GM23248 (cell line): ENCODE results near the gene ADK. TPM values are rescaled to one million over a fixed set of nuclear protein-coding genes. Genes with fewer than 3 reads are reported as not detected.

ENCODE experiments used
- DNase-seq: peaks from one replicate; pipeline ENCODE4 v3.0.0-alpha.2; 2015
- H2AFZ ChIP-seq: fragments of 200-600 bp; sonication (generic); 2 replicates; pipeline ENCODE4 v1.6.1; 2016; ENCODE audit warnings: antibody characterized with exemption
- H3F3A ChIP-seq: fragments of 200-600 bp; sonication (generic); 2 replicates; pipeline ENCODE4 v1.6.1; 2016; ENCODE audit warnings: mild to moderate bottlenecking, antibody characterized with exemption, mixed run types; ENCODE audit not compliant: insufficient read depth
- H3K27ac ChIP-seq: fragments of 200-600 bp; sonication (generic); 2 replicates; pipeline ENCODE4 v1.5.1; 2016; ENCODE audit warnings: mild to moderate bottlenecking
- H3K27me3 ChIP-seq: fragments of 200-600 bp; sonication (generic); replicated peaks from 2 replicates; pipeline ENCODE4 v1.6.1; 2016; ENCODE audit warnings: mild to moderate bottlenecking; ENCODE audit not compliant: insufficient read depth
- H3K36me3 ChIP-seq: fragments of 200-600 bp; sonication (generic); 2 replicates; pipeline ENCODE4 v1.6.1; 2016; ENCODE audit warnings: low read depth, mild to moderate bottlenecking
- H3K4me1 ChIP-seq: fragments of 200-600 bp; sonication (generic); 2 replicates; pipeline ENCODE4 v1.6.1; 2016; ENCODE audit warnings: mild to moderate bottlenecking; ENCODE audit not compliant: insufficient read depth
- H3K4me2 ChIP-seq: fragments of 200-600 bp; sonication (generic); one replicate; pipeline ENCODE4 v1.6.1; 2016; ENCODE audit warnings: mild to moderate bottlenecking; ENCODE audit not compliant: unreplicated experiment
- H3K4me3 ChIP-seq: fragments of 200-600 bp; sonication (generic); 2 replicates; pipeline ENCODE4 v1.5.1; 2016; ENCODE audit warnings: mild to moderate bottlenecking
- H3K79me2 ChIP-seq: fragments of 200-600 bp; sonication (generic); 2 replicates; pipeline ENCODE4 v1.6.1; 2016; ENCODE audit warnings: mild to moderate bottlenecking; ENCODE audit not compliant: insufficient read depth
- H3K9ac ChIP-seq: fragments of 200-600 bp; sonication (generic); 2 replicates; pipeline ENCODE4 v1.6.1; 2016; ENCODE audit warnings: mild to moderate bottlenecking
- H3K9me2 ChIP-seq: fragments of 200-600 bp; sonication (generic); 2 replicates; pipeline ENCODE4 v1.6.1; 2016; ENCODE audit warnings: mixed run types, mild to moderate bottlenecking, moderate library complexity; ENCODE audit not compliant: insufficient read depth
- H3K9me3 ChIP-seq: fragments of 200-600 bp; sonication (generic); one replicate; pipeline ENCODE4 v1.6.1; 2017; ENCODE audit warnings: low read depth
- H4K20me1 ChIP-seq: fragments of 200-600 bp; sonication (generic); 2 replicates; pipeline ENCODE4 v1.6.0; 2016; ENCODE audit not compliant: insufficient read depth
- EZH2 ChIP-seq: fragments of 200-600 bp; sonication (generic); IDR thresholded peaks from 2 replicates; pipeline ENCODE4 v1.6.1; 2018; ENCODE audit warnings: antibody characterized with exemption, mild to moderate bottlenecking; ENCODE audit not compliant: insufficient read depth, poor library complexity, severe bottlenecking
- EZH2phosphoT487 ChIP-seq: fragments of 200-600 bp; sonication (generic); IDR thresholded peaks from 2 replicates; pipeline ENCODE4 v1.6.1; 2018; ENCODE audit warnings: antibody characterized with exemption, moderate library complexity, mild to moderate bottlenecking, low read depth; ENCODE audit not compliant: insufficient read depth
- WGBS, 2 experiments: methylation state at CpG; one replicate each; pipeline ENCODE4 v1.1.6; 2015 to 2017; ENCODE audit warnings: low lambda C conversion rate in 2 of 2, low coverage in 1 of 2; ENCODE audit errors: missing lambda C conversion rate in 2 of 2; 5-methylcytosine and 5-hydroxymethylcytosine counted together
- in situ Hi-C: fragments of 300-500 bp; cut with MboI; formaldehyde crosslinking; loops from 2 replicates; pipeline ENCODE4 v1.15.0; 2020
- polyA plus RNA-seq: library from polyadenylated mRNA; unstranded; fragments of >200 nt; fragmentation: Nextera tagmentation; extraction: Ambion mirVana; gene quantifications from 2 replicates; pipeline ENCODE4 v1.2.1, GENCODE V29; 2016
- total RNA-seq: library from RNA; depleted of rRNA; stranded (reverse); fragments of >200 nt; shearing (Covaris generic); gene quantifications from 2 replicates; pipeline ENCODE4 v1.2.3, GENCODE V29; 2014

Gene ADK
- total and polyA plus RNA-seq, 2 experiments from 2014 or later: 43.7 to 75.1 TPM

DNA sequence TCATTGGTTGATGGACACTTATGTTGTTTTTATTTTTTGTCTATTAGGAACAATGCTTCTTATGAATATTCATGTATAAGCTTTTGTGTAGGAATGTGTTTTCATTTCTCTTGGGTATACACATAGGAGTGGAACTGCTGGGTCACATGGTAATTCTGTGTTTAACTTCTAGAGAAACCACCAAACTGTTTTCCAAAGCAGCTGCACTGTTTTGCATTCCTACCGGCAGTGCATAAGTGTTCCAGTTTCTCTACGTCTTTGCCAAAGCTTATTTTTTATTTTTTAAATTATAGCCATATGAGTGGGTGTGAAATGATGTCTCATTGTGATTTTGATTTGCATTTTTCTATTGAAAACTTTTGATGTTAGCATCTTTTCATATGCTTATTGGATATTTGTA lies 51.3 kb downstream of the ADK start:
- peaks cover 78% of the 10 kb centered on the region for H3K79me2 ChIP-seq
- H3K9ac ChIP-seq: no peak overlapping the region
- in situ Hi-C loops: no loop called here
- H3K9me2 ChIP-seq: 0 out of 2 replicates have a peak, but pooled peaks cover 4% of the 10 kb centered on the region
- H3F3A ChIP-seq: no peaks in the 10 kb centered on the region
- H3K4me3 ChIP-seq: no peak overlapping the region
- H4K20me1 ChIP-seq: no peaks in the 10 kb centered on the region
- no peaks in the 10 kb centered on the region for H3K9me3 ChIP-seq
- no peak overlapping the region for H3K27ac ChIP-seq
- TF ChIP-seq EZH2: no peak
- TF ChIP-seq EZH2phosphoT487: no peak
- no peak for DNase-seq
- peaks cover 8% of the 10 kb centered on the region; the same call in 1 of the 2 replicates for H3K36me3 ChIP-seq
- no peak overlapping the region for H2AFZ ChIP-seq
- WGBS, 2 experiments: 85 to 86% methylated on average over 2 of the region's 2 CpGs
- no peaks in the 10 kb centered on the region for H3K27me3 ChIP-seq
- no peaks in the 10 kb centered on the region for H3K4me1 ChIP-seq
- no peak overlapping the region for H3K4me2 ChIP-seq

DNA sequence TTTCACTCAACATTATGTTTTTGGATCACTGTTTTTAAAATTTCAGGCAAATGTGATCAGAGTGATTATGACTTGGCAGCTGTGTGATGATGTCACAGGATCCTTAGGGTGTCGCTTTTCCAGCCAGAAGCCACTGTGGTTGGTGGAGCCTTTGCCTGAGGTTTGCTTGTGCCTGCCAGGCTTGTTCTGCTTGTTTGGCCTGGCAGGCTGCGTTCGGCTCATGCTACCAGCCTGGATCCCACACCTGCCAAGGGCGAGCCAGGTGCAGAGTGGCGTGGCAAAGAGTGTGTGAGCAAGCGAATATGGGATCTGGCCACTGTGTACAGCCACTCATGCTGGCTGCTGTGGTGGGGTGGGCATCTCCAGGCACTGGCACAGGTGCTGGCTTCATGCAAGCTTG lies 55.7 kb downstream of the ADK start:
- in situ Hi-C loops: no loop called here
- H3K36me3 ChIP-seq: 0 out of 2 replicates have a peak, but pooled peaks cover 4% of the 10 kb centered on the region
- no peak for DNase-seq
- no peaks in the 10 kb centered on the region for H3K4me1 ChIP-seq
- peaks cover 70% of the 10 kb centered on the region for H3K79me2 ChIP-seq
- H3K9me2 ChIP-seq: 0 out of 2 replicates have a peak, but pooled peaks cover 4% of the 10 kb centered on the region
- no peak overlapping the region for H3K4me3 ChIP-seq
- no peak overlapping the region for H3K9ac ChIP-seq
- H4K20me1 ChIP-seq: no peaks in the 10 kb centered on the region
- 99 to 100% methylated on average over 6 of the region's 6 CpGs for WGBS, 2 experiments
- no peaks in the 10 kb centered on the region for H3F3A ChIP-seq
- no peak overlapping the region for H2AFZ ChIP-seq
- H3K27me3 ChIP-seq: no peaks in the 10 kb centered on the region
- no peaks in the 10 kb centered on the region for H3K9me3 ChIP-seq
- TF ChIP-seq EZH2 (no peak), EZH2phosphoT487 (no peak)
- no peak overlapping the region for H3K4me2 ChIP-seq
- no peak overlapping the region for H3K27ac ChIP-seq

DNA sequence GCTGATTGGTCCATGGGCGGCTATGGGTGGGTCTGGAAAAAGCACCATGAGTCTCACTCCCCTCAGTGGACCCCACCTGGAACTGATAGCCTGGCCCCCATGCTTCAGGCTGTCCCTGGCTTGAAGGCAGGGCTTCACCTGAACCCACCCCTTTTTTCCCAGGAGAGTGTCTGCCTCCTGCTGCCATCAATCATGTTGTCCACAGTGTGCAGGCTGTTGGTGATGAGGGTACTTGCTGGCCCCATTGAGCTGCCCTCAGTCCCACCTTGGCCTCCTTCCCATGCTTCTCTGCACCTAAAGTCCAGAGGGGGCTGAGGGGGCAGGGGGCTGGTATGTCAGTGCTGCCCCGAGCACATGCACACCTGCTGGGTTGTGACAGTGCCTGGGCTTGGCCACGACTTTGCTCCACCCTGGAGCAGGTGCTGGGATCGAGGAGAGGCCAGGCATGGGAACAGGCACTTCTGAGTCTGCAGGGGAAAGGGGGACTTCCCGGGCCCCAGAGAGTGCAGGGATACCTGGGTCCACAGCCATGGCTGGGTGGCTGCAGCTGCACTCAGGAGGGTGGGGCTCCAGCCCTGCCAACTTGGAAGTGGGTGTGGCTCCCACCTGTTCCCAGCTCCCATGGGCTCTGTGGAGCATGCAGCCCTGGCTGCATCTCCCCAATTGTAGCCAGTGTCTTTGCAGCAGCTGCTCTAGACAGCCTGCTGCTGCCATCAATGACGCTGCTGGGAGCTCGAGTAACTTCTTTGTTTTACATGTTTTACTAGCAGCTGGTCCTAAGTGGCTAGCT lies 56.9 kb downstream of the ADK start:
- Histone ChIP-seq H2AFZ (no peak overlapping the region), H3F3A (no peaks in the 10 kb centered on the region), H4K20me1 (no peaks in the 10 kb centered on the region), H3K4me3 (no peak overlapping the region), H3K79me2 (peaks cover 70% of the 10 kb centered on the region), H3K4me1 (no peaks in the 10 kb centered on the region), H3K4me2 (no peak overlapping the region), H3K9me2 (0 out of 2 replicates have a peak, but pooled peaks cover 4% of the 10 kb centered on the region), H3K9me3 (no peaks in the 10 kb centered on the region), H3K27me3 (no peaks in the 10 kb centered on the region), H3K36me3 (no peaks in the 10 kb centered on the region), H3K9ac (no peak overlapping the region), H3K27ac (no peak overlapping the region)
- TF ChIP-seq EZH2 (no peak), EZH2phosphoT487 (no peak)
- DNase-seq: no peak
- in situ Hi-C loops: no loop called here
- 82 to 89% methylated on average over 7 of the region's 7 CpGs for WGBS, 2 experiments

DNA sequence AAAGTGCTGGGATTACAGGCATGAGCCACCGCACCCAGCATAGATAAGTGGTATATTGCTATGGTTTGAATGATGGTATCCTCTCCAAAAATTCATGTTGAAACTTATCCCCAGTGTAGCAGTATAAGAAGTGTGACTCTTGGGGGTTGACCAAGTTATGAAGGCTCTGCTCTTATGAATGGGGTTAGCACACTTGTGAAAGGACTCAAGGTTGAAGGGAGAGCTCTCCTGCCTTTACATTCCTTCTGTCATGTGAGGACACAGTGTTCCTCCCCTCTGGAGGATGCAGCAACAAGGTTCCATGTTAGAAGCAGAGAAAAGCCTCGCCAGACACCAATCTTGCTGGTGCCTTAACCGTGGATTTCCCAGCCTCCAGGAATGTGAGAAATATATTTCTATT lies 58.0 kb downstream of the ADK start:
- Histone ChIP-seq H3K79me2 (peaks cover 73% of the 10 kb centered on the region), H3K4me2 (no peak overlapping the region), H3K27me3 (no peaks in the 10 kb centered on the region), H3F3A (no peaks in the 10 kb centered on the region), H3K9ac (no peak overlapping the region), H4K20me1 (no peaks in the 10 kb centered on the region), H3K4me1 (no peaks in the 10 kb centered on the region), H3K9me2 (no peaks in the 10 kb centered on the region), H3K4me3 (no peak overlapping the region), H2AFZ (no peak overlapping the region), H3K9me3 (no peaks in the 10 kb centered on the region), H3K36me3 (no peaks in the 10 kb centered on the region), H3K27ac (no peak overlapping the region)
- 90 to 98% methylated on average over 3 of the region's 3 CpGs for WGBS, 2 experiments
- in situ Hi-C loops: no loop called here
- TF ChIP-seq EZH2: no peak
- no peak for TF ChIP-seq EZH2phosphoT487
- DNase-seq: no peak
